D721Med (cell line): ENCODE measurements around the gene GREM1.

Experiments
- DNase-seq: peaks from one replicate; pipeline ENCODE4 v3.0.0; 2011; ENCODE audit warnings: low spot score; ENCODE audit not compliant: insufficient read length
- FAIRE-seq: peaks from 2 replicates; lab custom pipeline; 2011; peaks lifted over from hg19 to GRCh38; lab: Jason Lieb, UNC
- TF ChIP-seq, protein P1 (sequence below): IDR thresholded peaks from 2 replicates; pipeline ENCODE4 v1.5.1; 2012; ENCODE audit warnings: mild to moderate bottlenecking, control low read depth; ENCODE audit not compliant: insufficient read depth; ENCODE audit errors: missing control alignments

Gene GREM1

DNA sequence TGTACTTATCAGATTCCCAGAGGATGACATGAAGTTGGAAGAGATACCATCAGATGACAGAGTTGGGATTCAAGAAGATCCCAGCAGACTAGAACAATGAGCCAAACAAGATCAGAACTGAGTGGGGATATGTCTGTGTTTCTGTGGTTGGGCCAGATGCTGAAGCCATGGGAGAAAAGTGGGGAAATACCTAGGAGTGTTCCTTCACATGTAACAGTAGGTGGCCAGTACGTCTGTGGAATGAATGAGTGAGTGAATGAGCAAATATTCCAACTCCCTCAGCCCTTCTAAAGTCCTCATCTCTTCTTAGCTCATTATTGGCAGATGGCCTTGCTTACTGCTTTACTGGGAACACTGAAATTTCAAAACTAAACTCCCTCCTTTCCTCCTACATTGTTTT, 32.2 kb upstream of the GREM1 start:
- DNase-seq (no peak), FAIRE-seq (no peak)
- TF ChIP-seq, protein P1, sequence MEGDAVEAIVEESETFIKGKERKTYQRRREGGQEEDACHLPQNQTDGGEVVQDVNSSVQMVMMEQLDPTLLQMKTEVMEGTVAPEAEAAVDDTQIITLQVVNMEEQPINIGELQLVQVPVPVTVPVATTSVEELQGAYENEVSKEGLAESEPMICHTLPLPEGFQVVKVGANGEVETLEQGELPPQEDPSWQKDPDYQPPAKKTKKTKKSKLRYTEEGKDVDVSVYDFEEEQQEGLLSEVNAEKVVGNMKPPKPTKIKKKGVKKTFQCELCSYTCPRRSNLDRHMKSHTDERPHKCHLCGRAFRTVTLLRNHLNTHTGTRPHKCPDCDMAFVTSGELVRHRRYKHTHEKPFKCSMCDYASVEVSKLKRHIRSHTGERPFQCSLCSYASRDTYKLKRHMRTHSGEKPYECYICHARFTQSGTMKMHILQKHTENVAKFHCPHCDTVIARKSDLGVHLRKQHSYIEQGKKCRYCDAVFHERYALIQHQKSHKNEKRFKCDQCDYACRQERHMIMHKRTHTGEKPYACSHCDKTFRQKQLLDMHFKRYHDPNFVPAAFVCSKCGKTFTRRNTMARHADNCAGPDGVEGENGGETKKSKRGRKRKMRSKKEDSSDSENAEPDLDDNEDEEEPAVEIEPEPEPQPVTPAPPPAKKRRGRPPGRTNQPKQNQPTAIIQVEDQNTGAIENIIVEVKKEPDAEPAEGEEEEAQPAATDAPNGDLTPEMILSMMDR = no peak

DNA sequence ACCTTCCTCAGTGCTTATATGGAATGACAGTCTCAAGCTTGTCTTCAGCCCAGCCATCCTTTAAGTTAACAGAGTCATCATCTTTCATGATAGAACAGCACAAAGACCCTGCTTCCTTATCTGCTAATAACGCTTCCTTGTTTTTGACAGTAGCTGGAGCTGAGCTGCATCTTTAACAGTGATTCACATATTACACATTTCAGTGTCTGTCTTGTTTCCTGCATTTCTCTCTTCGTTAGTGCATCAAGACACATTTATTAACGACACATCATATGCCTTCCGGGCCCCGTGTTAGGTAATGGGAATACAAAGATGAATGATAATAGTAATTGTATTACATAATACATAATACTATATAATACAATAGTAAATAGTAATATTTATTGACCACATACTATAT, 30.2 kb upstream of the GREM1 start:
- TF ChIP-seq, protein P1 = no peak
- DNase-seq (no peak), FAIRE-seq (no peak)

DNA sequence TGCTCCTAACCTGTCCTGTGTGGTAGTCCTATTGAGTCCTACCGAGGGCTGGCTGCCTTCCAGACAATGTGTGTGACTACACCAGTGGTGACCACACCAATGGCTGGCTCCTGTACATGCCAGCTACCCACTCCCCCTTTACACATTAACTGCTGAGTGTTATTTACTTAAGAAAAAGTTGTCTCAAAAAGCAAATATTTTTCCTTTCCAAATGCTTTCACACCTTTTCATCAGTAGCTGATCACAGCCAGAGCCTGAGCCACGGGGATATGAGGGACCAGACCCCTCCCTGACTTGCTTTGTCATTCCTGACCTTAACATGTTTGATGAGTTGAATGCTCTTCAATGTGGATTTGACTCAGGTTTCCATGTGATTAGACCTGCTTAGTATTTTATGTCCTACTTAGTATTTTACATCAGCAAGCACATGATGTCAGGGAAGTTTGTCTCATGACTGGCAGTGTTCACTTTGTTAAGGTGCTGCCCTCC, 29.6 kb upstream of the GREM1 start:
- no peak for DNase-seq
- TF ChIP-seq, protein P1 = no peak
- FAIRE-seq = no peak

DNA sequence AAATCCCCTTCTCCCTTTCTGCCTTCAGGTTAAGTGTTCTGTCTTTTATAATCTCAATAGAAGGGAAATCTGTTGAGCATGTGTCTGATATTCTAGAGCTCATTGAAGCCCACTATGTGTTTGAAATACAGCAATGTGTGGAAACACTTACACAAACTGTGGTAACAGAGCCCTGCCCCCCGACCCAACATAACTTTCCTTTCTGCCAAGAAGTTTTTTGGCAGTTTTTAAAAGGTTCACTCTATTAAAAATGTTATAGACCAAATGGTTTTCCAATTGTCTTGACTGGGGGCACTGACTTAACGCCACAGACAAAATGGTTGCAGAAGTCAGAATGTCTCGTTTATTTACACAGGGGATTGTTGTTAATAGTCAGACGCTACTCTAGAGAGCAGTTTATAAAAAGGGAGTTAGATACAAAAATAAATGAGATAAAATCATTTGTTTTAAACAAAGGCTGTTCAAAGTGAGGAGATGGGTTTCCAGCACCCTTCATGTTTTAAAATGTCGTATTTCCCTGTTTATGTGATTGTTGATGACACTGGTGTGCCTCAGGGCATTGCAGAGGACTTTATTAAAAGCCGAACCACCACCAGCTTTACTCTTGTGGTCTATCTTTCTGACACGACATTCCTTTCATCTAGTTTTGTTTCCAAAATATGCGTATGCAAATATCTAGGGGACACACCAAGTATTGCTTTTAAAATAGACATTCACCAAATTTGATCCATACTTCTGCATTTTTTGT, 26.7 kb upstream of the GREM1 start:
- DNase-seq (no peak), FAIRE-seq (no peak)
- TF ChIP-seq, protein P1 = no peak

DNA sequence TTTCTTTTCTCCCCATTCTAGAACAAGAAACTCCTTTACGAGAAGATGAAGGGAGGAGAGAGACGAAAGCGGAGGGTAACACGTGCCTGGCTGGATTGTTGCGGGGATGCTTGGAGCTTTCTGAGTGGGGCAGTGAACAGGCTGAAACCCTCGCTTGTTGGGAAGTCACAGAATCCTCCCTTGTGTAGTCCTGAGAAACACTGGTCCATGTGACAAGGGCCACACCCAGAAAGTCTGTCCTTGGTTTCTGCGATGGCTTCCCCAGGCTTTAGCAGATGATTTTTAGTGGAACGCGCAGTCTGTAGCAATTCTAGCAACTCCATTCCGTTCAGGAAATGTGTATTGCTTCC, 26.1 kb upstream of the GREM1 start:
- no peak for FAIRE-seq
- TF ChIP-seq, protein P1 = no peak
- no peak for DNase-seq

DNA sequence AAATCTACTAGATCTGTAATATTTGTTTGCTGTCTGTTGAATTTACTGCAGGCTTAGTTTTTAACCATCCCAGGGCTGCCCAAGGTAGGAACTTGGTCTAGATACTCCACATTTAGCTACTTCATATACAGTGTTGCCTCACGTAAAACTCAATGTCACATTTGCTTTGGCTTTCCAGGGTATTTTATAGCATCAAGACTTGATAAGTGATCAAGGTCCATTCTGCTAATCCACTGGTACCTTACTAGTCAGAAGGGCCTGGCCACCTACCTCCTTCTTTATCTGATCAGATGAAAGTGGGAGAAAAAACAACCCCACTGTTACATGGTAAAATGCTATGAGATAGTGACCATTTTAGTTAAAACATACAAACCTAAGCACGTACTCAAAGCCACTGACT, 25.5 kb upstream of the GREM1 start:
- DNase-seq (no peak), FAIRE-seq (no peak)
- TF ChIP-seq, protein P1 = no peak
